ENCODE measurements around the gene ZNF326.

ZNF326 gene

GRCh38 chr1:89957107-89957506, 37.8 kb upstream of the ZNF326 start:
- Histone ChIP-seq H3K79me2 (ENCODE audit: insufficient read depth, low read length) (no peaks in the 10 kb centered on the region), H2AFZ (ENCODE audit: low read depth, low read length, severe bottlenecking) (no peak overlapping the region), H3K9me3 (ENCODE audit: insufficient read depth, low read length) (no peaks in the 10 kb centered on the region), H3K9me2 (replicated peaks; ENCODE audit: insufficient read depth, low read length) (no peaks in the 10 kb centered on the region), H3K36me3 (ENCODE audit: low read length) (no peaks in the 10 kb centered on the region), H3K9ac (ENCODE audit: low read length) (no peak overlapping the region), H3K27me3 (ENCODE audit: low read length) (no peaks in the 10 kb centered on the region), H3K4me2 (ENCODE audit: low read depth, low read length, poor library complexity, severe bottlenecking) (no peak overlapping the region), H3K4me3 (ENCODE audit: insufficient read depth, low read length, poor library complexity, severe bottlenecking) (no peak overlapping the region), H4K20me1 (ENCODE audit: low read depth, low read length) (no peaks in the 10 kb centered on the region), H3K27ac (ENCODE audit: low read depth, low read length) (no peak overlapping the region), H3F3A (ENCODE audit: insufficient read depth) (no peaks in the 10 kb centered on the region)
- no peak for TF ChIP-seq CTCF (IDR thresholded peaks at IDR 0.05; ENCODE audit: insufficient read depth, low read length, poor library complexity, severe bottlenecking)
- TF ChIP-seq EZH2phosphoT487 (conservative IDR thresholded peaks at IDR 0.05; ENCODE audit: low read length): no peak

GRCh38 chr1:89958851-89959654, 35.9 kb upstream of the ZNF326 start:
- no peak overlapping the region for H3K4me3 ChIP-seq (ENCODE audit: insufficient read depth, low read length, poor library complexity, severe bottlenecking)
- no peaks in the 10 kb centered on the region for H3K9me2 ChIP-seq (replicated peaks; ENCODE audit: insufficient read depth, low read length)
- H2AFZ ChIP-seq (ENCODE audit: low read depth, low read length, severe bottlenecking): no peak overlapping the region
- TF ChIP-seq EZH2phosphoT487 (conservative IDR thresholded peaks at IDR 0.05; ENCODE audit: low read length) (no peak), CTCF (IDR thresholded peaks at IDR 0.05; ENCODE audit: insufficient read depth, low read length, poor library complexity, severe bottlenecking) (no peak)
- no peak overlapping the region for H3K9ac ChIP-seq (ENCODE audit: low read length)
- no peaks in the 10 kb centered on the region for H4K20me1 ChIP-seq (ENCODE audit: low read depth, low read length)
- no peaks in the 10 kb centered on the region for H3K36me3 ChIP-seq (ENCODE audit: low read length)
- H3K4me2 ChIP-seq (ENCODE audit: low read depth, low read length, poor library complexity, severe bottlenecking): no peak overlapping the region
- no peaks in the 10 kb centered on the region for H3K27me3 ChIP-seq (ENCODE audit: low read length)
- H3K79me2 ChIP-seq (ENCODE audit: insufficient read depth, low read length): no peaks in the 10 kb centered on the region
- no peaks in the 10 kb centered on the region for H3F3A ChIP-seq (ENCODE audit: insufficient read depth)
- no peaks in the 10 kb centered on the region for H3K9me3 ChIP-seq (ENCODE audit: insufficient read depth, low read length)
- H3K27ac ChIP-seq (ENCODE audit: low read depth, low read length): no peak overlapping the region

GRCh38 chr1:89959719-89960118, 35.2 kb upstream of the ZNF326 start:
- TF ChIP-seq CTCF (IDR thresholded peaks at IDR 0.05; ENCODE audit: insufficient read depth, low read length, poor library complexity, severe bottlenecking): no peak
- no peak for TF ChIP-seq EZH2phosphoT487 (conservative IDR thresholded peaks at IDR 0.05; ENCODE audit: low read length)
- Histone ChIP-seq H3K27me3 (ENCODE audit: low read length) (no peaks in the 10 kb centered on the region), H3K27ac (ENCODE audit: low read depth, low read length) (no peak overlapping the region), H3K4me2 (ENCODE audit: low read depth, low read length, poor library complexity, severe bottlenecking) (no peak overlapping the region), H3K36me3 (ENCODE audit: low read length) (no peaks in the 10 kb centered on the region), H3K9ac (ENCODE audit: low read length) (no peak overlapping the region), H3F3A (ENCODE audit: insufficient read depth) (no peaks in the 10 kb centered on the region), H4K20me1 (ENCODE audit: low read depth, low read length) (no peaks in the 10 kb centered on the region), H3K9me2 (replicated peaks; ENCODE audit: insufficient read depth, low read length) (no peaks in the 10 kb centered on the region), H3K4me3 (ENCODE audit: insufficient read depth, low read length, poor library complexity, severe bottlenecking) (no peak overlapping the region), H3K79me2 (ENCODE audit: insufficient read depth, low read length) (no peaks in the 10 kb centered on the region), H3K9me3 (ENCODE audit: insufficient read depth, low read length) (no peaks in the 10 kb centered on the region), H2AFZ (ENCODE audit: low read depth, low read length, severe bottlenecking) (no peak overlapping the region)
